Right lobe of liver (tissue), 6 donors: Measurements from ENCODE around the gene C10orf67. TPM values are rescaled to one million over a fixed set of nuclear protein-coding genes. Genes with fewer than 3 reads are reported as not detected.
"Not testable (repeated sequence)": the region's sequence is repeated elsewhere in the genome, so short reads cannot be mapped to it uniquely, and the experiment has no call there.

Experiments
- ATAC-seq, 4 donors: fragments of 200-7000 bp; cut with Tn5 transposase; one replicate each; pipeline ENCODE4 v1.9.1; 2020; ENCODE audit warnings: mild to moderate bottlenecking in 4 of 4, moderate library complexity in 4 of 4
- DNase-seq, 3 donors: peaks; one replicate each; pipeline ENCODE4 v3.0.0-alpha.2; 2020
- H3K27ac ChIP-seq, 3 donors: fragments of 200-600 bp; one replicate each; pipeline ENCODE4 v1.8.0; 2022
- H3K27me3 ChIP-seq, 2 donors: fragments of 200-600 bp; one replicate each; pipeline ENCODE4 v1.8.0; 2022
- H3K36me3 ChIP-seq, 4 donors: fragments of 200-600 bp; sonication (generic) in 1 of 4; one replicate each; pipeline versions ENCODE4 v1.5.1 to v1.8.0; 2017 to 2022; ENCODE audit warnings: control low read depth in 1 of 4
- H3K4me1 ChIP-seq, 4 donors: fragments of 200-600 bp; sonication (generic) in 1 of 4; one replicate each; pipeline versions ENCODE4 v1.5.1 to v1.8.0; 2017 to 2022; ENCODE audit warnings: control low read depth in 1 of 4
- H3K4me3 ChIP-seq, 3 donors: fragments of 200-600 bp; one replicate each; pipeline ENCODE4 v1.8.0; 2022
- H3K9me3 ChIP-seq, 4 donors: fragments of 200-600 bp; sonication (generic) in 1 of 4; one replicate each; pipeline versions ENCODE4 v1.5.1 to v1.8.0; 2017 to 2022; ENCODE audit warnings: control low read depth in 1 of 4
- CTCF ChIP-seq, 4 donors: fragments of 200-600 bp in 3 of 4; fragments of 450-650 bp in 1 of 4; IDR thresholded peaks; one replicate each; pipeline versions ENCODE4 v1.5.1 to v1.8.0; 2016 to 2022; ENCODE audit warnings: antibody characterized with exemption in 4 of 4, mild to moderate bottlenecking in 2 of 4
- POLR2A ChIP-seq: fragments of 450-650 bp; IDR thresholded peaks from one replicate; pipeline ENCODE4 v1.6.1; 2017; ENCODE audit warnings: antibody characterized with exemption, mild to moderate bottlenecking
- WGBS: methylation state at CpG from one replicate; pipeline ENCODE4 v1.1.6; 2018; ENCODE audit warnings: low coverage, low lambda C conversion rate; ENCODE audit not compliant: insufficient coverage; ENCODE audit errors: missing lambda C conversion rate; 5-methylcytosine and 5-hydroxymethylcytosine counted together
- intact Hi-C, 2 donors: fragments of 100-400 bp; cut with DNase I; formaldehyde crosslinking; loops; one replicate each; pipeline versions ENCODE4 v1.11.2 to v1.14.1; 2022
- total RNA-seq, 6 experiments: library from RNA; depleted of rRNA in 2 of 6; stranded (reverse); fragments of >200 nt in 2 of 6; fragmentation: NEBNext Ultra II Directional in 3 of 6; extraction: Animal tissue kit (Norgen Biotek cat#: 25700) in 3 of 6; gene quantifications; one replicate each; pipeline versions ENCODE4 v1.1.0 to v1.2.4, GENCODE V29; 2016 to 2023
- donor health status: DM: no; HTN: yes; CAD: no.
- donor health status: DM: no; HTN: no; CAD: no.
- donor health status: DM: no; HTN: no; CAD: no.
- donor health status: DM: no; HTN: yes; CAD: no.
- donor health status: DM: no; HTN: yes; CAD: no.

Gene C10orf67
- total RNA-seq, 6 experiments from 2014 or later: not detected

DNA sequence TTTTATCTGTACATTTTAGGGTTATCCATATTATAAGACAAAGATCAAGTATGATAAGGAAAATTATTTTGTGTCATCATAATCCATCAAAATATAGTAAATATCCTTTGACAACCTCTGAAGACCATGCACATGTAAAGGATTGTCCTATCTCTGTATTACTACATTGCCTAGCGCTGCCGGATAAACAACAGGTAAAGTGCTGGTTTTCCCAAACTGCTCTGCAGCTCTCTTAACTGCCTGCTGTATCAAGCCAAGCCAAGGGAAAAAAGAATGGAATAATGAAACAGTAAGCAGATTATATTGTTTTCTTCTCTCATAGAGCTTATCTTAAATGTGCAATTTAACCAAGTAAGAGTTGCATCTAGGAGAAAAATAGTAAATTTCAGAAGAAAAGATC is 81.7 kb downstream of the C10orf67 start:
- Histone ChIP-seq H3K27ac (no peak overlapping the region), H3K27me3 (no peaks in the 10 kb centered on the region), H3K4me3 (no peak overlapping the region), H3K9me3 (no peaks in the 10 kb centered on the region), H3K4me1 (no peaks in the 10 kb centered on the region), H3K36me3 (no peaks in the 10 kb centered on the region)
- 66% methylated on average over 2 of the region's 2 CpGs for WGBS
- ATAC-seq (no peak), DNase-seq (no peak)
- no peak for TF ChIP-seq CTCF (IDR thresholded peaks at IDR 0.05)
- TF ChIP-seq POLR2A: no peak
- intact Hi-C loops: no loop called here

GRCh38 chr10:23258516-23258915 is 86.1 kb downstream of the C10orf67 start:
- DNase-seq: no peak
- no peak for ATAC-seq
- Histone ChIP-seq H3K4me3 (no peak overlapping the region), H3K27ac (no peak overlapping the region), H3K4me1 (no peaks in the 10 kb centered on the region), H3K36me3 (no peaks in the 10 kb centered on the region), H3K9me3 (no peaks in the 10 kb centered on the region), H3K27me3 (no peaks in the 10 kb centered on the region)
- intact Hi-C loops: no loop called here
- WGBS: 78% methylated on average over 2 of the region's 2 CpGs
- TF ChIP-seq CTCF (IDR thresholded peaks at IDR 0.05) (no peak), POLR2A (no peak)

- DNase-seq (no peak), ATAC-seq (peak; percentile 73 to 96 (median 92))
- Histone ChIP-seq H3K4me1 (no peaks in the 10 kb centered on the region), H3K27me3 (no peaks in the 10 kb centered on the region), H3K4me3 (no peak overlapping the region), H3K36me3 (no peaks in the 10 kb centered on the region), H3K9me3 (no peaks in the 10 kb centered on the region), H3K27ac (no peak overlapping the region)
- 21% methylated on average over 2 of the region's 2 CpGs for WGBS
- TF ChIP-seq CTCF (IDR thresholded peaks at IDR 0.05) (no peak), POLR2A (no peak)
- intact Hi-C loops: no loop called here
These were observed 90.8 kb downstream of the C10orf67 start for GRCh38 chr10:23253780-23254179.

DNA sequence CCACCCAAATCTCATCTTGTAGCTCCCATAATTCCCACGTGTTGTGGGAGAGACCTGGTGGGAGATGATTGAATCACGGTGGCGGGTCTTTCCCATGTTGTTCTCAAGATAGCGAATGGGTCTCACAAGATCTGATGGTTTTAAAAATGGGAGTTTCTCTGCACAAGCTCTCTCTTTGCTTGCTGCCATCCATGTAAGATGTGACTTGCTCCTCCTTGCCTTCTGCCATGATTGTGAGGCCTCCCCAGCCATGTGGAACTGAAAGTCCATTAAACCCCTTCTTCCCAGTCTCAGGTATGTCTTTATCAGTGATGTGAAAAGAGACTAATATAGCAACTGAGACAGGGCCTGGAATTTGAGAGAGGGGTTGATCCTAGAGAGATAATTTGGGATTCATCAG is 91.7 kb downstream of the C10orf67 start:
- H3K27me3 ChIP-seq, H3K36me3 ChIP-seq, DNase-seq, H3K27ac ChIP-seq, H3K9me3 ChIP-seq, ATAC-seq, intact Hi-C loops, H3K4me1 ChIP-seq, H3K4me3 ChIP-seq: not testable (repeated sequence)
- WGBS: 93% methylated on average over 3 of the region's 4 CpGs

DNA sequence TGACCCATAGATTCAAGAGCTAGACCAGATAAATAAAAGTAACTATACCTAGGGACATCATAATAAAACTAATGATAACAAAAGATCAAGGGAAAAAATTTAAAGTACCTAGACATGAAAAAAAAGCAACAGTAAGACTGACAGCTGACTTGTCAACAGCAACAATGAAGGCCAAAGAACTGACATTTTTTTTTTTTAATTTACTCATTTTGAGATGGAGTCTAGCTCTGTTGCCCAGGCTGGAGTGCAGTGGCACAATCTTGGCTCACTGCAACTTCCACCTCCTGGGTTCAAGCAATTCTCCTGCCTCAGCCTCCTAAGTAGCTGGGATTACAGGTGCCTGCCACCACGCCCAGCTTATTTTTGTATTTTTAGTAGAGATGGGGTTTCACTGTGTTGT is 102.8 kb downstream of the C10orf67 start:
- intact Hi-C loops, ATAC-seq: not testable (repeated sequence)
- 67% methylated on average over 1 of the region's 1 CpG for WGBS

GRCh38 chr10:23238015-23238414 is 106.6 kb downstream of the C10orf67 start:
- WGBS: 28% methylated on average over 3 of the region's 3 CpGs
- TF ChIP-seq POLR2A: no peak
- TF ChIP-seq CTCF (IDR thresholded peaks at IDR 0.05): no peak
- Histone ChIP-seq H3K9me3 (no peaks in the 10 kb centered on the region), H3K36me3 (no peaks in the 10 kb centered on the region), H3K4me3 (no peak overlapping the region), H3K27ac (no peak overlapping the region), H3K27me3 (no peaks in the 10 kb centered on the region), H3K4me1 (no peaks in the 10 kb centered on the region)
- ATAC-seq: no peak
- intact Hi-C loops: no loop called here
- no peak for DNase-seq

More for the DNA sequence above, 102.8 kb downstream of the C10orf67 start:
- not testable (repeated sequence) for H3K36me3 ChIP-seq, H3K4me3 ChIP-seq, DNase-seq, H3K4me1 ChIP-seq, H3K9me3 ChIP-seq, H3K27ac ChIP-seq, H3K27me3 ChIP-seq
